PFSK-1 (cell line): ENCODE results near the gene ISOC2.

Experiments
- FOXP2 ChIP-seq: optimal IDR thresholded peaks from 2 replicates; pipeline ENCODE3; 2011; ENCODE audit warnings: borderline replicate concordance, control low read depth, inconsistent platforms; ENCODE audit not compliant: insufficient read depth; ENCODE audit errors: extremely low read length, extremely low read depth
- POLR2AphosphoS5 ChIP-seq: IDR thresholded peaks from 2 replicates; pipeline ENCODE4 v1.6.1; 2012; ENCODE audit warnings: low read depth, mild to moderate bottlenecking, control low read depth, low read length, moderate library complexity
- SIN3A ChIP-seq: IDR thresholded peaks from 2 replicates; pipeline ENCODE4 v1.6.1; 2012; ENCODE audit warnings: mild to moderate bottlenecking, low read length, moderate library complexity, borderline replicate concordance; ENCODE audit not compliant: insufficient read depth
- TAF1 ChIP-seq: IDR thresholded peaks from 2 replicates; pipeline ENCODE4 v1.6.1; 2012; ENCODE audit warnings: low read length, control low read depth, borderline replicate concordance; ENCODE audit not compliant: insufficient read depth
- TF ChIP-seq, protein P1 (sequence below), 2 experiments: IDR thresholded peaks; 2 replicates each; pipeline versions ENCODE4 v1.6.1 to v1.8.0; 2011 to 2012; ENCODE audit warnings: low read depth in 2 of 2, low read length in 2 of 2, control low read depth in 1 of 2, inconsistent platforms in 1 of 2, mild to moderate bottlenecking in 1 of 2, moderate library complexity in 1 of 2; ENCODE audit not compliant: insufficient read depth in 1 of 2

Gene ISOC2

DNA sequence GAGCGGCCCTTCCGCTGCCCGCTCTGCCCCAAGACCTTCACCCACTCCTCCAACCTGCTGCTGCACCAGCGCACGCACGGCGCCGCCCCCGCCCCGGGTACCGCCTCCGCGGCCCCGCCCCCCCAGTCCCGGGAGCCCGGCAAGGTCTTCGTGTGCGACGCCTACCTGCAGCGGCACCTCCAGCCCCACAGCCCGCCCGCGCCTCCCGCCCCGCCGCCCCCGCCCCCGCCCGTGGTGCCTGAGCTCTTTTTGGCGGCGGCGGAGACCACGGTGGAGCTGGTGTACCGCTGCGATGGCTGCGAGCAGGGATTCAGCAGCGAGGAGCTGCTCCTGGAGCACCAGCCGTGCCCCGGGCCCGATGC lies 20.3 kb upstream of the ISOC2 start:
- TF ChIP-seq POLR2AphosphoS5 (no peak), TAF1 (no peak), FOXP2 (no peak), SIN3A (no peak)
- TF ChIP-seq, protein P1, sequence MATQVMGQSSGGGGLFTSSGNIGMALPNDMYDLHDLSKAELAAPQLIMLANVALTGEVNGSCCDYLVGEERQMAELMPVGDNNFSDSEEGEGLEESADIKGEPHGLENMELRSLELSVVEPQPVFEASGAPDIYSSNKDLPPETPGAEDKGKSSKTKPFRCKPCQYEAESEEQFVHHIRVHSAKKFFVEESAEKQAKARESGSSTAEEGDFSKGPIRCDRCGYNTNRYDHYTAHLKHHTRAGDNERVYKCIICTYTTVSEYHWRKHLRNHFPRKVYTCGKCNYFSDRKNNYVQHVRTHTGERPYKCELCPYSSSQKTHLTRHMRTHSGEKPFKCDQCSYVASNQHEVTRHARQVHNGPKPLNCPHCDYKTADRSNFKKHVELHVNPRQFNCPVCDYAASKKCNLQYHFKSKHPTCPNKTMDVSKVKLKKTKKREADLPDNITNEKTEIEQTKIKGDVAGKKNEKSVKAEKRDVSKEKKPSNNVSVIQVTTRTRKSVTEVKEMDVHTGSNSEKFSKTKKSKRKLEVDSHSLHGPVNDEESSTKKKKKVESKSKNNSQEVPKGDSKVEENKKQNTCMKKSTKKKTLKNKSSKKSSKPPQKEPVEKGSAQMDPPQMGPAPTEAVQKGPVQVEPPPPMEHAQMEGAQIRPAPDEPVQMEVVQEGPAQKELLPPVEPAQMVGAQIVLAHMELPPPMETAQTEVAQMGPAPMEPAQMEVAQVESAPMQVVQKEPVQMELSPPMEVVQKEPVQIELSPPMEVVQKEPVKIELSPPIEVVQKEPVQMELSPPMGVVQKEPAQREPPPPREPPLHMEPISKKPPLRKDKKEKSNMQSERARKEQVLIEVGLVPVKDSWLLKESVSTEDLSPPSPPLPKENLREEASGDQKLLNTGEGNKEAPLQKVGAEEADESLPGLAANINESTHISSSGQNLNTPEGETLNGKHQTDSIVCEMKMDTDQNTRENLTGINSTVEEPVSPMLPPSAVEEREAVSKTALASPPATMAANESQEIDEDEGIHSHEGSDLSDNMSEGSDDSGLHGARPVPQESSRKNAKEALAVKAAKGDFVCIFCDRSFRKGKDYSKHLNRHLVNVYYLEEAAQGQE (IDR thresholded peaks at IDR 0.05; ENCODE audit: insufficient read depth in 1 of 2, low read depth in 2 of 2, low read length in 2 of 2) = no peak

DNA sequence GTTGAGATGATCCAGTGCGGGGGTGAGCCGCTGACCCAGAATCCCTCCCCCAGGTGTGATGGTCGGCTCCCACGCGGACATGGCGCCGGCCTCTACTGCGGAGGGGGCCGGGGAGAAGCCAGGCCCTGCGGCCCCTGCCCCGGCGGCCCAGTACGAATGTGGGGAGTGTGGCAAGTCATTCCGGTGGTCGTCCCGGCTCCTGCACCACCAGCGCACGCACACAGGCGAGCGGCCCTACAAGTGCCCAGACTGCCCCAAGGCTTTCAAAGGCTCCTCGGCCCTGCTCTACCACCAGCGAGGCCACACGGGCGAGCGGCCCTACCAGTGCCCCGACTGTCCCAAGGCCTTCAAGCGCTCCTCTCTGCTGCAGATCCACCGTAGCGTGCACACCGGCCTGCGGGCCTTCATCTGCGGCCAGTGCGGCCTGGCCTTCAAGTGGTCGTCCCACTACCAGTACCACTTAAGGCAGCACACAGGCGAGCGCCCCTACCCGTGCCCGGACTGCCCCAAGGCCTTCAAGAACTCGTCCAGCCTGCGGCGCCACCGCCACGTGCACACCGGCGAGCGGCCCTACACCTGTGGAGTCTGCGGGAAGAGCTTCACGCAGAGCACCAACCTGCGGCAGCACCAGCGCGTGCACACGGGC lies 19.8 kb upstream of the ISOC2 start:
- TF ChIP-seq TAF1 (no peak), SIN3A (no peak), FOXP2 (no peak), POLR2AphosphoS5 (no peak)
- TF ChIP-seq, protein P1 (IDR thresholded peaks at IDR 0.05; ENCODE audit: insufficient read depth in 1 of 2, low read depth in 2 of 2, low read length in 2 of 2) = no peak

DNA sequence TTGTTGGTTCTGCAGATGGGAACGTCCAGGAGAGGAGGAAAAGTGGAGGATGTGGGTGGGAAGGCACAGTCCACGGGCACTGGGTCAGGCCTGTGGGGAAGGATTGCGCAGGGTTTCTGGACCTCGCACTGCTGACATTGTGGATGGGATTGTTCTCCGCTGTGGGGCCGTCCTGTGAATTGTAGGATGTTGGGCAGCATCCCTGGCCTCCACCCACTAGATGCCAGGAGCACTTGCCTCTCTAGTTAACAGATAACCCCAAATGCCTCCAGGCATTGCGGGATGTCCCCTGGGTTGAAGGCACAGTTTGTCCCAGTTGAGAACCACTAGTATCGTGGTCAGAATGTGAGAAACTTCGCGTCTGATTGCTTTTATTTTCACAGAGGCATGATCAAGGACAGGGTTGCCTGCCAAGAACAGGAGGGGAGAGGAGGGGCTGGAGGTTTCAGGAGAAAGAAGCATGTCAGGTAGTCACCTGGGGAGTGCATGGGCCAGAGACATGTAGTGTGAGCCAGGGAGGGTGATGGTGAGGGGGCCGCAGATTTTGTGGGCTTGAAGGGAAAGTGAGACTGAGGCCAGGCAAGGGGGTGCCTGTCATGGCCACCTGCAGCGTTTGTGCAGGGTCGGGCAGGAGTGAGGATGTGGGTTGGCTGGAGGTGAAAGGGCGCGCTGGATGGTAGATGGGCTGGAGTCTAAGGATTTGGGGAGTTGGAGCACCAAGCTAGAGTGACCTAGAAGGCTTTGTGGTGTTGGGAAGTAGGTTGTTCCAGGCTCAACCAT lies 18.2 kb upstream of the ISOC2 start:
- TF ChIP-seq SIN3A (no peak), FOXP2 (no peak), TAF1 (no peak), POLR2AphosphoS5 (no peak)
- TF ChIP-seq, protein P1 (IDR thresholded peaks at IDR 0.05; ENCODE audit: insufficient read depth in 1 of 2, low read depth in 2 of 2, low read length in 2 of 2) = no peak

DNA sequence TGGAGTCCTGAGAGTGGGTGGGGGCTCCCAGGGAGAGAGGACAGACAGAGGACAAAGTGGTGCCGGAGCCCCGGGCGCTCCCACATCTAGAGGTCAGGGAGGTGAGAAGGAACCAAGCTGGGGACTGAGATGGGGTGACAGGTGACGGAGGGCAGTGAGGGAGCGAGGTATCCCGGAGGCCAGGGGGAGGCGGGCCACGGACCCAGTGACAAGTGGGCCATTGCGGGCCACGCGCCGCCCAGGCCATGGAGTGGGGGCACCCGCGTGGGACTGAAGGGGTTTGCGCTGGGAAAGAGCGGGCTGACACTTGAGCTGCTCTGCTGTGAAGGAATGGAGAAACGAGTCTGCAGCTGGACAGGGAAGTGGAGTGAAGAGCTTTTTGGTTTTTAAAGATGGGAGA lies 17.6 kb upstream of the ISOC2 start:
- TF ChIP-seq, protein P1 (IDR thresholded peaks at IDR 0.05; ENCODE audit: insufficient read depth in 1 of 2, low read depth in 2 of 2, low read length in 2 of 2) = no peak
- TF ChIP-seq TAF1 = no peak
- TF ChIP-seq FOXP2 = no peak
- TF ChIP-seq POLR2AphosphoS5 = no peak
- no peak for TF ChIP-seq SIN3A
